ENCODE measurements around the gene BECN2. TPM values are rescaled to one million over a fixed set of nuclear protein-coding genes. Genes with fewer than 3 reads are reported as not detected.

The BECN2 gene
- total RNA-seq, 1 donor from 2014 or later: not detected

- H3K27ac ChIP-seq: no peak overlapping the region
- DNase-seq (no peak), ATAC-seq (no peak)
- TF ChIP-seq CTCF (IDR thresholded peaks at IDR 0.05): no peak
- H3K36me3 ChIP-seq: no peaks in the 10 kb centered on the region
- no peaks in the 10 kb centered on the region for H3K4me1 ChIP-seq
- H3K27me3 ChIP-seq (ENCODE audit: low read depth): no peaks in the 10 kb centered on the region
- no peaks in the 10 kb centered on the region for H3K9me3 ChIP-seq
- no peak overlapping the region for H3K4me3 ChIP-seq
- intact Hi-C loops (cut with DNase I): no loop called here
Measured at GRCh38 chr1:241939798-241940197, 17.8 kb upstream of the BECN2 start.

- DNase-seq (no peak), ATAC-seq (no peak)
- H3K4me3 ChIP-seq: no peak overlapping the region
Measured at GRCh38 chr1:241942738-241943137, 14.8 kb upstream of the BECN2 start.

GRCh38 chr1:241944300-241944699 is 13.3 kb upstream of the BECN2 start:
- no peak for DNase-seq
- Histone ChIP-seq H3K27me3 (ENCODE audit: low read depth) (no peaks in the 10 kb centered on the region), H3K27ac (no peak overlapping the region), H3K36me3 (no peaks in the 10 kb centered on the region), H3K4me3 (no peak overlapping the region), H3K4me1 (no peaks in the 10 kb centered on the region), H3K9me3 (no peaks in the 10 kb centered on the region)
- ATAC-seq: no peak
- TF ChIP-seq CTCF (IDR thresholded peaks at IDR 0.05): no peak
- intact Hi-C loops (cut with DNase I): no loop called here

More at GRCh38 chr1:241942738-241943137, 14.8 kb upstream of the BECN2 start:
- intact Hi-C loops (cut with DNase I): no loop called here
- TF ChIP-seq CTCF (IDR thresholded peaks at IDR 0.05): no peak
- H3K9me3 ChIP-seq: no peaks in the 10 kb centered on the region
- no peaks in the 10 kb centered on the region for H3K27me3 ChIP-seq (ENCODE audit: low read depth)
- H3K4me1 ChIP-seq: no peaks in the 10 kb centered on the region
- H3K27ac ChIP-seq: no peak overlapping the region
- no peaks in the 10 kb centered on the region for H3K36me3 ChIP-seq

- Histone ChIP-seq H3K4me3 (no peak overlapping the region), H3K9me3 (no peaks in the 10 kb centered on the region), H3K4me1 (no peaks in the 10 kb centered on the region), H3K27ac (no peak overlapping the region), H3K27me3 (ENCODE audit: low read depth) (no peaks in the 10 kb centered on the region), H3K36me3 (no peaks in the 10 kb centered on the region)
- TF ChIP-seq CTCF (IDR thresholded peaks at IDR 0.05): no peak
- intact Hi-C loops (cut with DNase I): no loop called here
- DNase-seq (no peak), ATAC-seq (no peak)
Measured at GRCh38 chr1:241947354-241947753, 10.2 kb upstream of the BECN2 start.

- Histone ChIP-seq H3K27ac (no peak overlapping the region), H3K4me3 (no peak overlapping the region), H3K36me3 (no peaks in the 10 kb centered on the region), H3K4me1 (no peaks in the 10 kb centered on the region), H3K9me3 (no peaks in the 10 kb centered on the region), H3K27me3 (ENCODE audit: low read depth) (no peaks in the 10 kb centered on the region)
- intact Hi-C loops (cut with DNase I): no loop called here
- no peak for DNase-seq
- no peak for ATAC-seq
- TF ChIP-seq CTCF (IDR thresholded peaks at IDR 0.05): no peak
Measured at GRCh38 chr1:241950390-241950789, 7.2 kb upstream of the BECN2 start.

- intact Hi-C loops (cut with DNase I): no loop called here
- no peak for DNase-seq
- Histone ChIP-seq H3K27me3 (ENCODE audit: low read depth) (no peaks in the 10 kb centered on the region), H3K36me3 (no peaks in the 10 kb centered on the region), H3K27ac (no peak overlapping the region), H3K9me3 (no peaks in the 10 kb centered on the region), H3K4me1 (no peaks in the 10 kb centered on the region), H3K4me3 (no peak overlapping the region)
- ATAC-seq: no peak
- TF ChIP-seq CTCF (IDR thresholded peaks at IDR 0.05): no peak
Measured at GRCh38 chr1:241962153-241962552, 4.6 kb downstream of the BECN2 start.

Measured in lower lobe of right lung (tissue), 2 donors.